ENCODE data around the gene RYR3. TPM values are rescaled to one million over a fixed set of nuclear protein-coding genes. Genes with fewer than 3 reads are reported as not detected.
A peak's percentile ranks its signal among the peaks of the same experiment; 100 is the strongest.

Gene RYR3
- total RNA-seq, 4 donors from 2014 or later, result 3.7 to 7.2 (median 4.5) TPM

GRCh38 chr15:33360886-33361285 lies 50.1 kb downstream of the RYR3 start:
- TF ChIP-seq POLR2A (IDR thresholded peaks at IDR 0.05; ENCODE audit: low read depth) (no peak), CTCF (IDR thresholded peaks at IDR 0.05) (no peak), EP300 (IDR thresholded peaks at IDR 0.05) (no peak), POLR2AphosphoS5 (IDR thresholded peaks at IDR 0.05) (no peak)
- 33% methylated on average over 1 of the region's 1 CpG for WGBS

GRCh38 chr15:33369941-33370622 lies 59.3 kb downstream of the RYR3 start:
- 53% methylated on average over 3 of the region's 3 CpGs for WGBS
- intact Hi-C loops (cut with DNase I), result no loop called here
- no peak for DNase-seq (ENCODE audit: extremely low spot score)

More at GRCh38 chr15:33360886-33361285, 50.1 kb downstream of the RYR3 start:
- Histone ChIP-seq H3K27ac (replicated peaks in 1 of 4) (no peak overlapping the region), H3K4me1 (no peaks in the 10 kb centered on the region), H3K4me3 (no peak overlapping the region), H3K27me3 (no peaks in the 10 kb centered on the region), H3K36me3 (no peaks in the 10 kb centered on the region), H3K9me3 (no peaks in the 10 kb centered on the region)
- no peak for DNase-seq (ENCODE audit: extremely low spot score)
- intact Hi-C loops (cut with DNase I), result no loop called here

GRCh38 chr15:33370623-33371020 lies 59.9 kb downstream of the RYR3 start:
- no peak for DNase-seq (ENCODE audit: extremely low spot score)
- intact Hi-C loops (cut with DNase I), result no loop called here
- no peak overlapping the region for H3K27ac ChIP-seq (replicated peaks in 1 of 4)
- no peak for TF ChIP-seq EP300 (IDR thresholded peaks at IDR 0.05)
- no peak for TF ChIP-seq POLR2A (IDR thresholded peaks at IDR 0.05; ENCODE audit: low read depth)
- H3K4me1 ChIP-seq, result peaks cover 0 to 6% (median 2%) of the 10 kb centered on the region in 4 donors
- H3K27me3 ChIP-seq, result no peaks in the 10 kb centered on the region
- no peaks in the 10 kb centered on the region for H3K9me3 ChIP-seq
- 83% methylated on average over 3 of the region's 3 CpGs for WGBS
- no peak overlapping the region for H3K4me3 ChIP-seq
- H3K36me3 ChIP-seq, result no peaks in the 10 kb centered on the region

More at GRCh38 chr15:33369941-33370622, 59.3 kb downstream of the RYR3 start:
- H3K27ac ChIP-seq (replicated peaks in 1 of 4), result no peak overlapping the region
- no peak overlapping the region for H3K4me3 ChIP-seq
- no peaks in the 10 kb centered on the region for H3K27me3 ChIP-seq
- no peaks in the 10 kb centered on the region for H3K9me3 ChIP-seq
- TF ChIP-seq EP300 (IDR thresholded peaks at IDR 0.05) (no peak), POLR2A (IDR thresholded peaks at IDR 0.05; ENCODE audit: low read depth) (no peak), CTCF (IDR thresholded peaks at IDR 0.05) (no peak), POLR2AphosphoS5 (IDR thresholded peaks at IDR 0.05) (no peak)
- no peaks in the 10 kb centered on the region for H3K36me3 ChIP-seq
- H3K4me1 ChIP-seq, result peaks cover 0 to 6% (median 2%) of the 10 kb centered on the region in 4 donors

- TF ChIP-seq POLR2A (IDR thresholded peaks at IDR 0.05; ENCODE audit: low read depth) (no peak), EP300 (IDR thresholded peaks at IDR 0.05) (no peak), CTCF (IDR thresholded peaks at IDR 0.05) (no peak), POLR2AphosphoS5 (IDR thresholded peaks at IDR 0.05) (no peak)
- Histone ChIP-seq H3K36me3 (no peaks in the 10 kb centered on the region), H3K4me1 (peaks cover 0 to 6% (median 2%) of the 10 kb centered on the region in 4 donors), H3K9me3 (no peaks in the 10 kb centered on the region), H3K27me3 (no peaks in the 10 kb centered on the region), H3K27ac (replicated peaks in 1 of 4) (no peak overlapping the region), H3K4me3 (no peak overlapping the region)
- intact Hi-C loops (cut with DNase I), result no loop called here
- DNase-seq (ENCODE audit: extremely low spot score), result no peak
- 96% methylated on average over 3 of the region's 3 CpGs for WGBS
Measured at GRCh38 chr15:33371159-33371558, 60.4 kb downstream of the RYR3 start.

- peak; percentile 66 for DNase-seq (ENCODE audit: extremely low spot score)
- no peaks in the 10 kb centered on the region for H3K27me3 ChIP-seq
- H3K27ac ChIP-seq (replicated peaks in 1 of 4), result no peak overlapping the region
- H3K4me1 ChIP-seq, result peaks cover 0 to 6% (median 2%) of the 10 kb centered on the region in 4 donors
- H3K4me3 ChIP-seq, result no peak overlapping the region
- no peaks in the 10 kb centered on the region for H3K36me3 ChIP-seq
- TF ChIP-seq CTCF (IDR thresholded peaks at IDR 0.05), result no peak
- no peak for TF ChIP-seq POLR2A (IDR thresholded peaks at IDR 0.05; ENCODE audit: low read depth)
- TF ChIP-seq EP300 (IDR thresholded peaks at IDR 0.05), result no peak
- TF ChIP-seq POLR2AphosphoS5 (IDR thresholded peaks at IDR 0.05), result no peak
- intact Hi-C loops (cut with DNase I), result no loop called here
- H3K9me3 ChIP-seq, result no peaks in the 10 kb centered on the region
- WGBS, result 38% methylated on average over 5 of the region's 5 CpGs
Measured at GRCh38 chr15:33374226-33374914, 63.6 kb downstream of the RYR3 start.

Data from esophagus muscularis mucosa (tissue), 4 donors.